Endothelial cell of umbilical vein (primary cell): ENCODE measurements around the gene MST1. TPM values are rescaled to one million over a fixed set of nuclear protein-coding genes. Genes with fewer than 3 reads are reported as not detected.

Source experiments
- Bru-seq: library from RNA; stranded (reverse); fragments of 400-500 nt; gene quantifications from one replicate; lab custom pipeline; 2021; lab: Mats Ljungman, UMichigan
- BruChase-seq, 2 experiments: library from RNA; stranded (reverse); fragments of 400-500 nt; gene quantifications; one replicate each; lab custom pipeline; 2021; lab: Mats Ljungman, UMichigan
- BruUV-seq: library from RNA; stranded (reverse); fragments of 400-500 nt; replicated peaks from 2 replicates; lab custom pipeline; 2021; lab: Mats Ljungman, UMichigan
- CTCF ChIA-PET: fragments of 300-600, 350-600 bp; sonication (Branson Sonifier 250); formaldehyde crosslinking; loops from one replicate; lab custom pipeline; 2021; ENCODE audit warnings: antibody characterized with exemption, inconsistent platforms; lab: Charles Lee
- POLR2A ChIA-PET: fragments of 300-600, 350-600 bp; sonication (Branson Sonifier 250); formaldehyde crosslinking; loops from one replicate; lab custom pipeline; 2021; ENCODE audit warnings: antibody characterized with exemption, inconsistent platforms; lab: Charles Lee
- DNase-seq: peaks from one replicate; pipeline ENCODE4 v3.0.0-alpha.2; 2011; ENCODE audit warnings: low read depth, low spot score
- FAIRE-seq: peaks from 2 replicates; lab custom pipeline; 2011; peaks lifted over from hg19 to GRCh38; lab: Jason Lieb, UNC
- H2AFZ ChIP-seq: 2 replicates; pipeline ENCODE4 v1.6.0; 2012; ENCODE audit warnings: low read depth, low read length, control low read depth, inconsistent platforms
- H3K27ac ChIP-seq: 2 replicates; pipeline ENCODE4 v1.5.1; 2011; ENCODE audit warnings: low read depth, mild to moderate bottlenecking, control low read depth, low read length, moderate library complexity; ENCODE audit not compliant: insufficient read depth
- H3K27me3 ChIP-seq, 2 experiments: 2 replicates each; pipeline versions ENCODE4 v1.6.0 to v1.6.1; 2011; ENCODE audit warnings: low read length in 2 of 2, mixed read lengths in 1 of 2; ENCODE audit not compliant: control insufficient read depth in 2 of 2, insufficient read depth in 2 of 2
- H3K36me3 ChIP-seq, 2 experiments: 2 replicates in 1 of 2; 3 replicates in 1 of 2; pipeline ENCODE4 v1.5.1; 2011; ENCODE audit warnings: low read length in 2 of 2, mild to moderate bottlenecking in 1 of 2, moderate library complexity in 1 of 2; ENCODE audit not compliant: control insufficient read depth in 2 of 2, insufficient read depth in 2 of 2; ENCODE audit errors: extremely low read depth in 1 of 2
- H3K4me1 ChIP-seq: 3 replicates; pipeline ENCODE4 v1.5.1; 2011; ENCODE audit warnings: mild to moderate bottlenecking, low read length; ENCODE audit not compliant: control insufficient read depth, insufficient read depth; ENCODE audit errors: extremely low read depth
- H3K4me2 ChIP-seq: 2 replicates; pipeline ENCODE4 v1.6.1; 2011; ENCODE audit warnings: low read length, control low read depth, mixed read lengths; ENCODE audit not compliant: insufficient read depth
- H3K4me3 ChIP-seq, 3 experiments: fragments of 200-600 bp in 1 of 3; sonication (generic), shearing (Covaris generic) in 1 of 3; replicated peaks in 1 of 3; 2 replicates each; pipeline ENCODE4 v1.5.1; 2011 to 2016; ENCODE audit warnings: control low read depth in 3 of 3, low read length in 3 of 3, mild to moderate bottlenecking in 2 of 3, inconsistent platforms in 1 of 3, low read depth in 1 of 3, moderate library complexity in 1 of 3; ENCODE audit not compliant: insufficient read depth in 1 of 3
- H3K79me2 ChIP-seq: 2 replicates; pipeline ENCODE4 v1.6.0; 2012; ENCODE audit warnings: low read length, inconsistent platforms; ENCODE audit not compliant: control insufficient read depth, insufficient read depth
- H3K9ac ChIP-seq: replicated peaks from 2 replicates; pipeline ENCODE3; 2011; ENCODE audit warnings: low read length, control low read depth; ENCODE audit not compliant: insufficient read depth; ENCODE audit errors: extremely low read depth
- H3K9me1 ChIP-seq: replicated peaks from 3 replicates; pipeline ENCODE4 v1.6.0; 2011; ENCODE audit warnings: mild to moderate bottlenecking, low read length; ENCODE audit not compliant: control insufficient read depth, insufficient read depth; ENCODE audit errors: extremely low read depth
- H3K9me3 ChIP-seq: replicated peaks from 2 replicates; pipeline ENCODE4 v1.5.1; 2012; ENCODE audit warnings: low read length, inconsistent platforms; ENCODE audit not compliant: control insufficient read depth, insufficient read depth
- H4K20me1 ChIP-seq: replicated peaks from 2 replicates; pipeline ENCODE3; 2011; ENCODE audit warnings: mild to moderate bottlenecking, low read length; ENCODE audit not compliant: control insufficient read depth, insufficient read depth; ENCODE audit errors: extremely low read depth
- EZH2 ChIP-seq: IDR thresholded peaks from 2 replicates; pipeline ENCODE4 v1.6.1; 2012; ENCODE audit warnings: borderline replicate concordance, low read depth, mild to moderate bottlenecking, moderate library complexity, low read length, inconsistent platforms; ENCODE audit not compliant: severe bottlenecking
- MYC ChIP-seq: IDR thresholded peaks from one replicate; pipeline ENCODE4 v1.6.1; 2011; ENCODE audit warnings: mild to moderate bottlenecking, low read depth, low read length
- POLR2A ChIP-seq: IDR thresholded peaks from 2 replicates; pipeline ENCODE4 v1.6.1; 2012; ENCODE audit warnings: low read depth, mild to moderate bottlenecking, control low read depth, low read length
- POLR2AphosphoS5 ChIP-seq: IDR thresholded peaks from 2 replicates; pipeline ENCODE4 v1.6.1; 2012; ENCODE audit warnings: low read depth, mild to moderate bottlenecking, control low read depth, low read length, moderate library complexity; ENCODE audit not compliant: insufficient read depth
- dilution Hi-C: fragments of 300-500 bp; cut with MboI; formaldehyde crosslinking; loops from one replicate; pipeline ENCODE4 v1.15.0; 2019; ENCODE audit warnings: low sequenced_read_pairs; ENCODE audit not compliant: extremely low pct_ligation_motif_present
- intact Hi-C: fragments of 100-400 bp; cut with micrococcal nuclease; formaldehyde crosslinking; loops from one replicate; pipeline ENCODE4 v1.10.0; 2022
- long read RNA-seq: library from polyadenylated mRNA; stranded (forward); transcript quantifications from one replicate; pipeline ENCODE4 v2.0.0, GENCODE V29; 2021
- polyA minus RNA-seq, 3 experiments: library from RNA; depleted of rRNA, polyadenylated mRNA; stranded (reverse); fragments of >200 nt; gene quantifications; 1 replicate in 1 of 3; 2 replicates in 2 of 3; pipeline ENCODE4 v1.2.3, GENCODE V29; 2011
- polyA plus RNA-seq, 4 experiments: library from polyadenylated mRNA; depleted of rRNA in 3 of 4; stranded (reverse) in 3 of 4; unstranded in 1 of 4; fragments of >200 nt; gene quantifications; 2 replicates each; pipeline versions ENCODE4 v1.2.1 to v1.2.3, GENCODE V29; 2011 to 2012; ENCODE audit warnings: missing spikeins in 1 of 4
- total RNA-seq: library from RNA; stranded (reverse); gene quantifications from 2 replicates; pipeline ENCODE4 v1.2.3, GENCODE V29; 2021
- TF ChIP-seq, protein P1 (sequence below), 2 donors: IDR thresholded peaks; 1 replicate in 1 of 2; 2 replicates in 1 of 2; pipeline ENCODE4 v1.5.1; 2011; ENCODE audit warnings: low read length in 2 of 2, mild to moderate bottlenecking in 2 of 2, moderate library complexity in 2 of 2, control low read depth in 1 of 2, inconsistent platforms in 1 of 2, low read depth in 1 of 2; ENCODE audit not compliant: insufficient read depth in 1 of 2; ENCODE audit errors: extremely low read depth in 1 of 2

The MST1 gene
- total RNA-seq (6.1 and 8.7 TPM in 2 replicates), polyA plus RNA-seq (15.3 and 17.5 TPM in 2 replicates), polyA minus RNA-seq (3.9 and 8.2 TPM in 2 replicates), Bru-seq, nascent RNA (percentile 24 among the genes with signal in this experiment), BruChase-seq, experiment 1, labeled RNA remaining after a 6-hour chase (percentile 37 among the genes with signal in this experiment), BruChase-seq, experiment 2, labeled RNA remaining after a 2-hour chase (percentile 28 among the genes with signal in this experiment)
- 2.3 and 3.7 TPM in 2 replicates for polyA plus RNA-seq (2011; cell fraction: cytosol; rRNA removed)
- polyA plus RNA-seq (2011; cell fraction: nucleus; rRNA removed): 88.4 and 130 TPM in 2 replicates
- polyA plus RNA-seq (2012): 5.2 and 7.7 TPM in 2 replicates
- 3.5 TPM for polyA minus RNA-seq (2011; cell fraction: cytosol; rRNA and poly(A)+ RNA removed)
- 7.8 and 15.7 TPM in 2 replicates for polyA minus RNA-seq (2011; cell fraction: nucleus; rRNA and poly(A)+ RNA removed)
- long read RNA-seq, partial matches to known transcripts: 0 of 4 reads
- long read RNA-seq, other reads (novel, unspliced or antisense): 4 of 4 reads

DNA sequence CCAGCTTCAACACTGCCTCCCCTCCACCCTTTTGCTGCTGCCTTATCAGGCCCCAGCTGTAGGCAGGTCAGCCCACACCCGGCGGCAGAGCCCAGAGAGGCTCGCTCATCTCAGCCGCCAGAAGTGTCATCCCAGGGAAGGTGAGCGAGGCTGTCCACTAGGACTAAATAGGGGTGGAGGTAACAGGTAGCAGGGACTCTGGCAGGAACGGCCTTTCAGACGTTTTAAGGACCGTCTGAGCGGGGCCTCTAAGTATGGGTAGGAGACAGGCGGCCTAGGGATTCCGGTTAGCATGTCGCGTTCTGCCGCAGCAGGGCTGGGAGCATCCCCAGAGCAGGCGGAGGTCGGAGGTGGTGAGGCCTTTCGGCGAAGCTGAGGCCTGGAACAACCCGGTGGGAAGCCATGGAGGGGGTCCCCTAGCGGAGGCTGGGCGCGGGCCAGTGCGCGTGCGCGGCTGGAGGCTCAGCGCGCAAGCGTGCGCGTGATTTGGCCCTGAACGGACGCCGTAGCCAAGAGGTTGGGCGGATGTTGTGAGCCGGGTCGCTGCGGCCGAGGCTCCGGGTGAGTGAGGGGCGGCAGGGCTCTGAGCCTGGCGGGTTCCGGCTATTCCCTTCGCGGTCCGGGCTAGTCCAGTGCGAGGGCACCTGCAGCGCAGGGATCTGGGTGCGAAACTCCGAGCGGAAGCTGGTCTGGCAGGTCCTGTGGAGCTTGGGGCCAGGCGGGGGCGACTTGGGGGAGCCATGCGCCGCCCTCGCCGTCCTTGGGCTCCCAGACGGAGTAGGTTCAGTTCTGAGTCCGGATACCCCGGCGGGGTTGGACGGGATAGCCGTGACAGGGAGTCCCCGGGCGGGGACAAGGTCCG is at the start of gene MST1, which contains the start of gene RNF123:
Gene MST1, minus strand, starts transcription at position 429 of the 862 bp plus-strand sequence. CDS start 783 bp downstream, outside the sequence.
Gene RNF123, plus strand, starts transcription at position 512 of the 862 bp plus-strand sequence. CDS start 1,609 bp downstream, outside the sequence.
- Histone ChIP-seq H3K9me1 (no peaks in the 10 kb centered on the region), H3K9ac (peak within 1 kb of the TSS; percentile 85), H4K20me1 (no peaks in the 10 kb centered on the region), H3K4me1 (peaks cover 9% of the 10 kb centered on the region), H3K4me3 (peak within 1 kb of the TSS; percentile 65 to 99 (median 81)), H3K4me2 (peak within 1 kb of the TSS; percentile 94), H2AFZ (peak within 1 kb of the TSS; percentile 92), H3K79me2 (peaks cover 8% of the 10 kb centered on the region), H3K27me3 (peaks cover 0 to 2% of the 10 kb centered on the region in 2 experiments), H3K9me3 (no peaks in the 10 kb centered on the region), H3K36me3 (no peaks in the 10 kb centered on the region), H3K27ac (peak within 1 kb of the TSS; percentile 20)
- CTCF ChIA-PET: interaction anchor here (1.0 kb wide), 1 partner anchor 150 kb away, joined by 4 read pairs; no protein-coding TSS in a partner anchor
- TF ChIP-seq POLR2A: peak; percentile 64
- TF ChIP-seq EZH2: no peak
- peak; percentile 87 for TF ChIP-seq POLR2AphosphoS5
- no peak for TF ChIP-seq MYC
- TF ChIP-seq, protein P1, sequence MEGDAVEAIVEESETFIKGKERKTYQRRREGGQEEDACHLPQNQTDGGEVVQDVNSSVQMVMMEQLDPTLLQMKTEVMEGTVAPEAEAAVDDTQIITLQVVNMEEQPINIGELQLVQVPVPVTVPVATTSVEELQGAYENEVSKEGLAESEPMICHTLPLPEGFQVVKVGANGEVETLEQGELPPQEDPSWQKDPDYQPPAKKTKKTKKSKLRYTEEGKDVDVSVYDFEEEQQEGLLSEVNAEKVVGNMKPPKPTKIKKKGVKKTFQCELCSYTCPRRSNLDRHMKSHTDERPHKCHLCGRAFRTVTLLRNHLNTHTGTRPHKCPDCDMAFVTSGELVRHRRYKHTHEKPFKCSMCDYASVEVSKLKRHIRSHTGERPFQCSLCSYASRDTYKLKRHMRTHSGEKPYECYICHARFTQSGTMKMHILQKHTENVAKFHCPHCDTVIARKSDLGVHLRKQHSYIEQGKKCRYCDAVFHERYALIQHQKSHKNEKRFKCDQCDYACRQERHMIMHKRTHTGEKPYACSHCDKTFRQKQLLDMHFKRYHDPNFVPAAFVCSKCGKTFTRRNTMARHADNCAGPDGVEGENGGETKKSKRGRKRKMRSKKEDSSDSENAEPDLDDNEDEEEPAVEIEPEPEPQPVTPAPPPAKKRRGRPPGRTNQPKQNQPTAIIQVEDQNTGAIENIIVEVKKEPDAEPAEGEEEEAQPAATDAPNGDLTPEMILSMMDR (IDR thresholded peaks at IDR 0.05; ENCODE audit: extremely low read depth in 1 of 2, insufficient read depth in 1 of 2, low read depth in 1 of 2, low read length in 2 of 2): peak; percentile 9 to 41
- FAIRE-seq: peak; percentile 89
- POLR2A ChIA-PET: no interaction called here
- DNase-seq: peak; percentile 92
- TSS peak; percentile 91 for BruUV-seq
- intact Hi-C loops: loop anchor here (1.0 kb wide), 1 partner anchor 15 kb away; the partner anchor contains the start of gene APEH
- dilution Hi-C loops: no loop called here
